Measurements from ENCODE around the gene GGT5.

DNA sequence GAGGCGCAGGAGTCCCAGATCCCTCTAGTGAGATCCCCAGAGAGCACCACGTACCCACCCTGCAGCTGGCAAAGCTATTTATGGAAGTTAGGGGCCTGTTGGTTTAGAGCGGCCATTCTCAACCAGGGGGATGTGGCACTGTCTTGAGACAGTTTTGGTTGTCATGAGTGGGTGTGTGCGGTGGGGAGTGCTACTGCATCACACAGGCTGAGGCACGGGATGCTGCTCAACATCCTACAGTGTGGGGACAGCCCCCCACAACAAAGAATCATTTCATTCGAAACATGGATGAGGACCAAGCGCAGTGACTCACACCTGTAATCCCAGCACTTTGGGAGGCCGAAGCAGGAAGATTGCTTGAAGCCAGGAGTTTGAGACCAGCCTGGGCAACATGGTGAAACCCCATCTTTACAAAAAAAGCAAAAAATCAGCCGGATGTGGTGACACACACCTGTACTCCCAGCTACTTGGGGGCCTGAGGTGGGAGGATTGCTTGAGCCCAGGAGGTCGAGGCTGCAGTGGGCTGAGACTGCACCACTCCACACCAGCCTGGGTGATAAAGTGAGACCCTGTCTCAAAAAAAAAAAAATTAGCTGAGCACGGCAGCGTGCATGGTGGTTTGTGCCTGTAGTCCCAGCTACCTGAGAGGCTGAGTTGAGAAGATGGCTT is 28.2 kb downstream of the GGT5 start:
- no peak for TF ChIP-seq POLR2AphosphoS5 (IDR thresholded peaks at IDR 0.05; ENCODE audit: insufficient read depth in 1 of 2, low read depth in 1 of 2)
- TF ChIP-seq, protein P1, sequence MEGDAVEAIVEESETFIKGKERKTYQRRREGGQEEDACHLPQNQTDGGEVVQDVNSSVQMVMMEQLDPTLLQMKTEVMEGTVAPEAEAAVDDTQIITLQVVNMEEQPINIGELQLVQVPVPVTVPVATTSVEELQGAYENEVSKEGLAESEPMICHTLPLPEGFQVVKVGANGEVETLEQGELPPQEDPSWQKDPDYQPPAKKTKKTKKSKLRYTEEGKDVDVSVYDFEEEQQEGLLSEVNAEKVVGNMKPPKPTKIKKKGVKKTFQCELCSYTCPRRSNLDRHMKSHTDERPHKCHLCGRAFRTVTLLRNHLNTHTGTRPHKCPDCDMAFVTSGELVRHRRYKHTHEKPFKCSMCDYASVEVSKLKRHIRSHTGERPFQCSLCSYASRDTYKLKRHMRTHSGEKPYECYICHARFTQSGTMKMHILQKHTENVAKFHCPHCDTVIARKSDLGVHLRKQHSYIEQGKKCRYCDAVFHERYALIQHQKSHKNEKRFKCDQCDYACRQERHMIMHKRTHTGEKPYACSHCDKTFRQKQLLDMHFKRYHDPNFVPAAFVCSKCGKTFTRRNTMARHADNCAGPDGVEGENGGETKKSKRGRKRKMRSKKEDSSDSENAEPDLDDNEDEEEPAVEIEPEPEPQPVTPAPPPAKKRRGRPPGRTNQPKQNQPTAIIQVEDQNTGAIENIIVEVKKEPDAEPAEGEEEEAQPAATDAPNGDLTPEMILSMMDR (IDR thresholded peaks at IDR 0.05), result no peak

All from vagina (tissue), 2 donors.